Muscle of arm (tissue), 12 donors: ENCODE measurements around the gene SCRN3. TPM values are rescaled to one million over a fixed set of nuclear protein-coding genes. Genes with fewer than 3 reads are reported as not detected.
"Not testable (repeated sequence)": the region's sequence is repeated elsewhere in the genome, so short reads cannot be mapped to it uniquely, and the experiment has no call there.

ENCODE experiments used
- DNase-seq: peaks from one replicate; pipeline ENCODE4 v3.0.0-alpha.2; 2013
- polyA plus RNA-seq, 12 donors: library from polyadenylated mRNA; unstranded; fragments of 120-200 nt; gene quantifications; one replicate each; pipeline ENCODE4 v1.2.1, GENCODE V29; 2013; ENCODE audit not compliant: insufficient read length in 12 of 12

SCRN3 gene
- polyA plus RNA-seq, 12 donors = 32.6 to 56.7 (median 36.4) TPM; not detected in 1

DNA sequence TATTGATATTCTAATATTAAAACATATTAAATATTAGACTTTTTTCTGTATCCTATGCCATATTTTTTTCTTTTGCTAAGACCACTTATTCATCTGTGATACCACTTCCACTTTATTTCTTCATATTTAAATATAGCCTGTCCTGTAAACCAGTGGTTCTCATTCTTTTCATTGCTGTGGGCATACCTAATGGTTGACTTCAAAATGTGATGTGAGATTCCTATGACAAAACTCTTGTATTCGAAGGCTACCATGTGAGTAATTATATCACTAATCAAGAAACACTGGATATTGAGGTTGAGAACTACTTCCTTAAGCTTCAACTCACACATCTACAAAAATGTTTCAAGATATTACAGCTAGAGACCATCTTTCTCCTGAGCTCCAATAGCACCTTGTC is 3.6 kb downstream of the SCRN3 start:
- DNase-seq = no peak

DNA sequence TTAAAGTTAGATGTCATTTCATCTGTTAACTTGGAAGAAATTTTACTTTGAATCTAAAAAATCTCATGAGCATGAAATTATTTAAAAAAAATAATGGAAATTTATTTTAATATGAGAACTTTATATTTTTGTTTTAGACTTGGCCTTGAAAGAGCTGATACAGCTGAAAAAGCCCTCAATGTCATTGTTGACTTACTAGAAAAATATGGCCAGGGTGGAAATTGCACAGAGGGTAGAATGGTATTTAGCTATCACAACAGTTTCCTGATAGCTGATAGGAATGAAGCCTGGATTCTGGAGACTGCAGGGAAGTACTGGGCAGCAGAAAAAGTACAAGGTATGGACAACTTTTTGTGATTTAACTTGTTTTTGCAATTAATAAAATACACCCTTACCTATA is 5.3 kb downstream of the SCRN3 start:
- no peak for DNase-seq

DNA sequence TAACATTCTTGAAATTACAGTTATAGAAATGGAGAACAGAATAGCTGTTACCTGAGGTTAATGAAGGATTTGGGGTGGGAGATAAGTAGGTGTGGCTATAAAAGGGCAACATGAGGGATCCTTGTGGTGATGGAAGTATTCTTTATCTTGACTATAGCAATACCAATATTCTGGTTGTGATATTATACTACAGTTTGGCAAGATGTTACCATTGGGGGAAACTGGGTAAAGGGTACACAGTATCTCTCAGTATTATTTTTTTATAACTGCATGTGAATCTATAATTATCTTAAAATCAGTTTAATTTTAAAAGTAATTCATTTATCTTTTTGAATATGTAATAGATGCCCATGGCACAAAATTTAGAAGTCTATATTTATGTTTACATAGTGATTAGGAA is 8.1 kb downstream of the SCRN3 start:
- DNase-seq = no peak

DNA sequence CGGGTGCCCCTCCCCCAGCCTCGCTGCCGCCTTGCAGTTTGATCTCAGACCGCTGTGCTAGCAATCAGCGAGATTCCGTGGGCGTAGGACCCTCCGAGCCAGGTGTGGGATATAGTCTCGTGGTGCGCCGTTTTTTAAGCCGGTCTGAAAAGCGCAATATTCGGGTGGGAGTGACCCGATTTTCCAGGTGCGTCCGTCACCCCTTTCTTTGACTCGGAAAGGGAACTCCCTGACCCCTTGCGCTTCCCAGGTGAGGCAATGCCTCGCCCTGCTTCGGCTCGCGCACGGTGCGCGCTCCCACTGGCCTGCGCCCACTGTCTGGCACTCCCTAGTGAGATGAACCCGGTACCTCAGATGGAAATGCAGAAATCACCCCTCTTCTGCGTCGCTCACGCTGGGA is 14.5 kb downstream of the SCRN3 start:
- DNase-seq = not testable (repeated sequence)

DNA sequence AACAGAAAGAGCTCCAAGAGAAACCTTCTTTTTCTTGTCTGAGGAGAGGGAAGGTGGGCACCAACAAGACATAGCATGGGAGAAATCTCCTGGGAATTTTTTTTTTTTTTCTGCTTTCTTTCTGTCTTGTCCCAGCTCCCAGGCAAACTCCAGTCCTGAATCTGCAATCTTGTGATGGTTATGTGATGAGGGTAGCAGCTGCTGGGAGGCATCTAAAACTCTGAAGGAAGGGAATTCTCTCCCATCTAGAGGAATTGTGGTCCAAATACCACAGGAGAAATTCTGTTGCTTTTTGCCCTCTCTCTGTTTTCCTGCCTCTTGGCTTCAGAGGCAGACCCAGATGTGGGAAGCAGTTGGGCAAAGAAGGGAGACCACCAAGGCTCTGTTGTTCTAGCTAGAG is 16.7 kb downstream of the SCRN3 start:
- DNase-seq = no peak

DNA sequence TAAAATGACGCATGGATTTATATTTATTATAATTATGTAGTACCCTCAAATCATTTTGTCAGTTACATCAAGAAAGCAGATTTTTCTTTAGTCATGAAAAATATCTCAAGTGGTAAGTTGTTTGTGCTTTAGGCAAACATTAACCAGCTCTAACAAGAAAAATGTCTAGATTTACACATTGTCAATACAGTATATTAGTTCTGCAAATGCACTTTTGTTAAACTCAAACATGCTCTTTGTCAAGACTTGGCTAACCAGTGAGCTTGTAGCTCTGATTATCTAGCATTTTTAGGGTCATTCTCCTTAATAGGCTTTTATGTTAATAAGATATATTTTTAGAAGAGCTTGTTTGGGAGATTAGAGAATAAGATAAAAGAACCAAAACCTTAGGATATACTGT is 32.7 kb downstream of the SCRN3 start:
- no peak for DNase-seq

DNA sequence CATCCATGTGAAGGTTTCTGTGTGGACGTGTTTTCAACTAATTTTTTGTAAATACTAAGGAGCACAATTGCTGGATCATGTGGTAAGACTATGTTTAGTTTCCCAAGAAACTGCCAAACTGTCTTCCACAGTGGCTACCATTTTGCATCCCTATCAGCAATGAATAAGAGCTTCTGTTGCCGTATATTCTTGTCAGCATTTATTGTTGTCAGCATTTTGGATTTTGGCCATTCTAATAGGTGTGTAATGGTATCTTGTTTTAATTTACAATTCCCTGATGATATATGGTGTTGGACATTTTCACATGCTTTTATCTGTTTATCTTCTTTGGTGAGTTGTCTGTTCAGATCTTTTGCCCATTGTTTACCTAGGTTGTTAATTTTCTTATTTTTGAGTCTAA is 34.5 kb downstream of the SCRN3 start:
- no peak for DNase-seq

DNA sequence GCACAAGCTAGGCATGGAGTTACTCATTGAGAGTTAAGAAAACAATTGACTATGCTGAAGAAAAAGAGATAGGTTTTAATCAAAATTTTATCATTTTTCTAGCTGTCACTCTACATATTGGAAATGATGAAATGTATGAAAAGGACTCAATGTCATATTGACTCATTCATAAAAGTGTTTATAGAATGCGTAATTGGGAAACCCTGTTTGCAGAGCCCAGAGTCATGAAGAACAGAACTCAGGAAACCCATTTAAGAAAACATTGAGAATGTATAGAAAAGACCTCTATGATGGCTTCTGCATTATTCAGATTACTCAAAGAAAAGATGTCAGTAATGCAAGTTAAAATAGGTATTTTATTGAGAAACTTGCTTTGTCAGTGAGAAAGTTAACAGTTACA is 36.4 kb downstream of the SCRN3 start:
- no peak for DNase-seq

DNA sequence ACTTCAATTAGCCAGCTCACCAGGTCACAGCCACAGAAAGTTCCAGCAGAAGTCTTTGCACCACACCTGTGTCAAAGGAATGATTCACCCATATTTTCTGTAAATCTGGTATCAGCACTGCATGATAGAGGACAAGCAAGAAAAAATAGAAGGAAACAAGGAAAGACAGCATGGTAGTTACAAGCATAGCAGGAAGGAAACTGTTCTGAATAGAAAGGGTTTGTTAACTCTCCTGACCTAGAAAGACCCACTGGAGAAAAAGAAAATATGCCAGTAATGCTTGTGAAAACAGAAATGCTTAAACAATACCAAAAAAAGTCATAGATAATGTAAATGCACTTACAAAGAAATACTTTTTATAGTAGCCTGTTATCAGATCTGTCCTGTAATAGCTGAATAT is 40.8 kb downstream of the SCRN3 start:
- no peak for DNase-seq

DNA sequence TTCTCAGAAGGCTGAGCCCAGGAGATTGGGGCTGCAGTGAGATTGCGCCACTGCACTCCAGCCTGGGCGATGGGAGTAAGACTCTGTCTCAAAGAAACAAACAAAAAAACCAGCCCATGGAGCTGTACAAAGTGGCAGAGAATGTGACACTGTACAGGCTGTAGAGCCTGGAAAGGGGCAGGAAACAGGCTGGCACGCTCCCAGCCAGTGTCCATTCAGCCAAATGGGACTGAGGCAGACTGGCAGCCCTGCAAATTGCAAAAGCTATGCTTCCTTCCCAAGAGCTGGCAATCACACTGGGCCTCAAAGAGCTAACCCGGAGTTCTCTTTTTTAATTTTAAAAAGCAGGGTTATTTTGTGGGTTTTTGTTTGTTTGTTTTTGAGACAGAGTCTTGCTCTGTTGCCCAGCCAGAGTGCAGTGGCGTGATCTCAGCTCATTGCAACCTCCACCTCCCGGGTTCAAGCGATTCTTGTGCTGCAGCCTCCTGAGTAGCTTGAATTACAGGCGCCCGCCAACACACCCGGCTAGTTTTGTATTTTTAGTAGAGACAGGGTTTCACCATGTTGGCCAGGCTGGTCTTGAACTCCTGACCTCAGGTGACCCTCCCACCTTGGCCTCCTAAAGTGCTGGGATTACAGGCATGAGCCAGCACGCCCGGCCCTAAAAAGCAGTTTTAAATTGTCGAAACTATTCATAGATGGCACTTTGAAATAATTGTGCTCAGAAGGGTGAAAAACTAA is 42.8 kb downstream of the SCRN3 start:
- no peak for DNase-seq

DNA sequence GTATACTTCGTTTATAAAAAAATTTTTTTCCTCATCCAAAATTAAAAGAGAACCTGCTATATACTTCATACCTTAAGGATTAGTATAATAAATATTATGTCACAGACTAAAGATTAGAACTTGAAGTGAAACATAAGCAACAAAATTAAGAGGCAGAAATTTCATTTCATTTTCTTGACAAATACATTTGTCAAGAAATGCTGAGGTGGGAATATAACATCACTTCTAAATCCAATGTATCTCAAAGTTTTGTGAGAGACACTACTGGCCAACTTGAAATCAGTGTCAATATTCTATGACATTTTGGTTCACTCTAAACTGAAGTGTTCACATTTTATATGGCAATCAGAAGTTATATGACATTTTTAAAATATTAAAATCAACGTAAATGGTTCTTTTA is 43.8 kb downstream of the SCRN3 start:
- DNase-seq = no peak

DNA sequence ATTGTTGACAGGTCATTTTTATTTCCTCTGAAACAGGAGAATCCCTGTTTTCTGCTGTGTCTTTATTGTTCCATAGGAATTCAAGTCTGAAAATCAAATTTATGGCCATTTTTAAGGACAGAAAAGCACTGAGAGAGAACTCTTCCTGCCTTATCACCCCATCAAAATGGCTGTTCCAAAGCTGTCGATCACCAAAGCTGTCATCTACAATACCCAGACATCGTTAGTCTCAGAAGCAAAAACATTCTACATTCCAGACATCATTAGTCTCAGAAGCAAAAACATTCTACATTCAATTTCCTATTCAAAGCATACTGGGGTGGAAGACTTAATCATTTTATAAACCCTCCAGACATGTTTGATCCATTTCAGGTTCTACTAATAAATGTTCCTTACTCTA is 44.4 kb downstream of the SCRN3 start:
- no peak for DNase-seq

DNA sequence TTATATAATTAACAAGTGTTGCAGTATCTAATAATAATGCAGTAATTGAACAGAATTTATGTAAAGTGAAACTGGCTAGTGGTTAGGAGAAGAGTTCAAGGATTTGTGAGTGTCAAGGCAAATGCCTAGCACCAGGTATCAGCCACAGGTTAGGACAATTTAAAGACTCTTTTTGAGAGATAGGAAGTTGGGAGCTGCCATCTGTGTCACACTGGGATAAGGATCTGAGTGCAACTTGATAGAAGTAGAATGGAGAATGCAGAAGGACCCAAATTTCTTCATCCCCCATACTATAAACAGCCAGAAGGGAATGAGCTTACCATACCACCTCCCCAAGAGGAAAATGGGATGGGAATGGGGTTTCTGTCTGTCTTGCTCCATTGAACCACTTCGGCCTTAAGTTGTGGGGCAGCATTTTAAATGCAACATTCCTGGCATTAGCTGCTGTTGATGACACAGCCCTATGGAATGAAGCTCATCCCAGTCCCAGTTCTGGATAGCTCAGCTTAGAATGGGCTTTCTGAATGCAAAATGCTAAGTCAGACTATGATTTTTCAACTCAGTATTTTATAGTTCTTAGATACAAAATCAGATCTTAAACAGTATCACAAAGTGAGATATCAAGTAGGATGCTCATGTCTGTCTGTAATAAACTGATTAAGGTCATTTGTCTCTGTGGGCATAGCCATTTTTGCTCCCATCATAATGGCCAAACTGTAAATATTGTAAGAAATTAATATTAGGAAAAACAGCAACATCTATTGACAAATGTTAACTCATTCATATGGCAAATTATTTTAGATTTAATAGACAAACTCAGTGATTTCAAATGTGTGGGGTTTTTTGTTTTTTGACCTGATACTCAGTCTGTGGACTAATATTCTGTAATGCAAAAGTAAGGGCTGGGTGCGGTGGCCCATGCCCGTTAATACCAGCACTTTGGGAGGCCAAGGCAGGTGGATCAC is 47.3 kb downstream of the SCRN3 start:
- DNase-seq = peak; percentile 7

DNA sequence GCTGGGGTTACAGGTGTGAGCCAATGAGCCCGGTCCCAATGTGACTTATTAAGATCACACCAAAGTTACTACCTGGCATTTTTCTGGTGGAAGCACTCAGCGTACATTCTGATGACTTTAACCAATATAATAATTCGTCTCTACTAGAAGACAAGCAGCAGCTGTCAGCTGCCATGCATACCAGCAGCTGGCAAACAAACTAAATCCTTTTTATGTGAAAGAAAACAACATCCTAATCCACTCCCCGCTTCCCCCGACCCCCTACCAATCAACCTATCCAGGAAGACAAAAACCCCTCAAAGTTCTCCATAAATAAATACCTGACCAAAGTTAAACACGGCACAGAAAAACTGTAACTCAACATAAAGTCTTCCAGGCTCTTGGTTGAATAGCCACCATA is 49.2 kb downstream of the SCRN3 start:
- DNase-seq = no peak

DNA sequence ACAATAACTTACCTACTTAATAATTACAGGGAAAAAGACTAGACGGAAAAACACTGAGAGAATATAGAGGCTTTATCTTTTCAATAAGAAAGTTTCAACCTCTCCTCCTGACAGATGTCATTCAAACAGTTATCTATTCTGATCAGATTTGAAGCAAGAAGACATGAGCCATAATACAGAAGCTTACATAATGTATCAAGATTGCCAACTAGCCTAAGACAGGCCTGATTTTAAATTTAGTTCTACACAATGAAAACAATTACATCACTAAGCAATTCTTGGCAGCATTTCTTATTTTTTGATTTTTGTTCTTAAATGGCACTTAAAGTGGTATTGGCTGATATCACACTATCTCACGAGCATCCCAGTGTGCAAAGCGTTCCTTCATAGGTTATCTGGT is 49.7 kb downstream of the SCRN3 start:
- DNase-seq = no peak

DNA sequence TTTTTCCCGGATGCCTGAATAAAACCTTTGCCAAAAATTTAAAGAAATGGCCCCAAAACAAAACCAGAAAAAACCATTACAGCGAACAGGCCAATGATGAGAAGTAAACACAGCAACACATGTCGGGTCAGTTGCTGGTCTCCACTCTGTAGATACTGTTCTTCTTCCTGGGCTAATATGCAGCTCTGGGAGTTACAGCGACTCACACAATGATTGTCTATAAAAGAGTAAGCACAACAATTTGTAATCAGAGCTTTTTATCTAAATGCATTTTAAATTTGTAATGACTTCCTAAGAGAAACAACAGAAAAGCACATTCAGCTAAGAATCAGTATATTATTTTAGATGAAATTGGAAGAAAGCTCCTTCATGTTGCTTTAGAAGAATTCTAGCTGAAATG is 51.0 kb downstream of the SCRN3 start:
- no peak for DNase-seq

DNA sequence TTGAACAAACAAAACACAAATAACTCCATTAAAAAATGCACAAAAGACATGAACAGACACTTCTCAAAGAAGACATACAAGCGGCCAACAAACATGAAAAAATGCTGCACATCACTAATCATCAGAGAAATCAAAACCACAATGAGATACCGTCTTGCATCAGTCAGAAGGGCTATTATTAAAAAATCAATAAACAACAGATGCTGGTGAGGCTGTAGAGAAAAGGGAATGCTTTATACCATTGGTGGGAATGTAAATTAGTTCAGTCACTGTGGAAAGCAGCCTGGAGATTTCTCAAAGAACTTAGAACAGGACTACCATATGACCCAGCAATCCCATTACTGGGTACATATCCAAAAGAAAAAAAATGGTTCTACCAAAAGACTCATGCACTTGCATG is 53.5 kb downstream of the SCRN3 start:
- no peak for DNase-seq

DNA sequence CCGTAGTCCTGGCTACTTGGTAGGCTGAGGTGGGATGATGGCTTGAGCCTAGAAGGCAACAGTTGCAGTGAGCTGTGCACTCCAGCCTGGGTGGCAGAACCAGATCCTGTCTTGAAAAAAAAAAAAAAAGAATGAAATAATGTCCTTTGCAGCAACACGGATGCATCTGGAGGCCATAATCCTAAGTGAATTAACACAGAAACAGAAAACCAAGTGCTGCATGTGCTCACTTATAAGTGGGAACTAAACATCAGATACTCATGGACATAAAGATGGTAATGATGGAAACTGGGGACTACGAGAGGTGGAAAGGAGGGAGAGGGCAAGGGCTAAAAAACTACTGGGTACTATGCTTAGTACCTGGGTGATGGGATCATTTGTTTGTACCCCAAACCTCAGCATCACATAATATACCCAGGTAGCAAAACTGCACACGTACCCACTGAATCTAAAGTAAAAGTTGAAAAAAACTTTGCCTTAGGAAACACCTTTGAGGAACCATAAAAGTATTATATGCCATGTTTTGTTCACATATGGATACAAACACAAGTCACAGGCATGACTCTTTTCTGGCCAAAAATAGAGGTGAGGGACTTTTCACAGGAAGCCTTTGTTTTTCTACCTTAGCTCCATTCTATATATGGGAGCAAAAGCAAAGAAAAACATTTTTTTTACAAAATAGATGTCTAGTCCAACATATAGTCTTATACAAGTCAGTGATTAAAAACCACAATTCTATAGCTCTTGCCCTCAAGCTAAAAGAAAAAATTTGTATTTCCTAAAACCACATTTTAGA is 54.7 kb downstream of the SCRN3 start:
- no peak for DNase-seq

DNA sequence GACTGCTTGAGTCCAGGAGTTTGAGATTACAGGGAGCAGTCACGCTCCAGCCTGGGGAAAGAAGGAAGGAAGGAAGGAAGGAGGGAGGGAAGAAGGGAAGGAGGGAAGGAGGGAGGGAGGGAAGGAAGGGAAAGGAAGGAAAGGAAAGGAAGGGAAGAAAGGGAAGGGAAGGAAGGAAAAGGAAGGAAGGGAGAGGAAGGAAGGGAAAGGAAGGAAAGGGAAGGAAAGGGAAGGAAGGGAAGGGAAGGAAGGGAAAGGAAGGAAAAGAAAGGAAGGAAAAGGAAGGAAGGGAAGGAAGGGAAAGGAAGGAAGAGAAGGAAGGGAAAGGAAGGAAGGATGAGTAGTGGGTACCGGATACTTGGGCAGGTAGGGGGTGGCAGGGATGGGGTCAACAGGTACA is 59.0 kb downstream of the SCRN3 start:
- DNase-seq = no peak

DNA sequence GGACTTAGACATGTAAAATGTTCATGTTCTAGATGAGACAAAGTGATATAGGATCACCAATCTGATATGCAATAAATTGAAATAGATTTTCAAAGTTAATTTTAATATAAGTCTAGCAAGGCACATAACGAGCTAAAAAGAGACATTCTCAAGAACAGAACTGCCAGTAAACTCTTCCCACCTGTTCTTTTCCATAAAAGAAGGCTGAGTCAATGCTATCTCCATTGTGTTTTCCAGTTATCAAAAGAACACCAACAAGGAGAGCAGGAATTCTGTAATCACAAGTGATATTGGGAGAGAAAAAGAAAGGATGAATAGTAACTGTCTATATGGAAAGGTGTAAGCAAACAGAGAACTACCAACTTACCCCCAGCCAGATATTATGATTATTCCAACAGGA is 65.7 kb downstream of the SCRN3 start:
- DNase-seq = no peak

DNA sequence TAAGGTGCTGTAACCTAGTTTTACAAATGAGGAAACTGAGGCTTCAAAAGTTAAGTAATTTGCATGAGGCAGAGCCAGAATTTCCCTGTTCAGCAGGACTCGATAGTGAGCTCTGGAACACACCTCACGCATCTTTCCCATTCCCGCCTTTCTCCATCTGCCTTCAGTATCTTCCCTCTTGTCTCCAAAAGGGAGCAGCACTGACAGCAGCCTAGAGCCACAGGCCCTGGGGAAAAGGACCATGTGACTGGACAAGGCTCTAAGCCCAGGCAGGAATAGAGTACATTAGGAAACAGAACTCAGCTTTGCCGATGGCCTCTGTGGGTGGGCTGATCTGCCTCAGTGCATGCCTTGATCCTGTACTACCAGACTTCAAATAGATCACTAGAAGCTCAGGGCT is 69.8 kb downstream of the SCRN3 start:
- DNase-seq = peak; percentile 11

DNA sequence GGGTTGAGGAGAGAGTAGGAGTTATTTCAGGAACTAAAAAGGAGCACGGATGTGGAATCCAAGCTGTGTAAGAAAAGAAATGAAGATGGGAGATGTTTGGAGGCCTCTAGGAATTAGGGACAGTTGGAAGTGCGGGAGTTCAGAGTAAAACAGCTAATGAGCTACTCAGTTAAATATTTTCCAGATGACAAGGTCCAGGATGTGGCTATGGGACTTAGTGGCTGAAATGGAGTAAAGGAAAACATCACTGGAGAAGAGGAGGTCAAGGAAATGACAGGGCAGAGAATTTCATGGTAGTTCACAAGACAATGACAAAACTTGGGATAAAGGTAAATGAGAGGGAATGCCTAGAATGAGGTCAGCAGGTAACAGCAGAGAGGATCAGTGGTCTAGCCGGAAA is 78.3 kb downstream of the SCRN3 start:
- no peak for DNase-seq
